Stimulated activated CD8-positive, alpha-beta memory T cell treated with anti-CD3 and anti-CD28 coated beads, Interleukin-7, amount 100 ng/mL, for 1 hour (primary cell): Measurements from ENCODE around the gene CFC1B.
"Not testable (repeated sequence)": the region's sequence is repeated elsewhere in the genome, so short reads cannot be mapped to it uniquely, and the experiment has no call there.

ENCODE experiments used
- DNase-seq, 2 donors: peaks; one replicate each; pipeline ENCODE4 v3.0.0-alpha.2; 2020; ENCODE audit warnings: low read depth in 2 of 2

The CFC1B gene

DNA sequence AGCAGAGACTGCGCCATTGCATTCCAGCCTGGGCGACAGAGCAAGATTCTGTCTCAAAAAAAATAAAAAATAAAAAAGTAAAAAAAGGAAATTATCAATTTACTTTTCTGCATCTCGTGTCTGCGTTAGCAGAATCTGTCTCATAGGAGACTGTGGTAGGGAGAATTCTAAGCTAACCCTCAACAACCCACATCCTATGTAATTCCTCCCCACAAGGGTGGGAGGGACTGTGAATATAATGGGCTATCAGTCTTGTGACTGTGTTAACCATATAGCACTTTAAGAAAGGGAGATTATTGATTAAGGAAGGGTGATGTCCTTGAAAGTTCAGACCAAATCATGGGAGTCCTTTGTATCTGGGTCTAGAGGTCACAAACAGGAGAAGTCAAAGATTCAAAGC, 45.1 kb downstream of the CFC1B start:
- not testable (repeated sequence) for DNase-seq

DNA sequence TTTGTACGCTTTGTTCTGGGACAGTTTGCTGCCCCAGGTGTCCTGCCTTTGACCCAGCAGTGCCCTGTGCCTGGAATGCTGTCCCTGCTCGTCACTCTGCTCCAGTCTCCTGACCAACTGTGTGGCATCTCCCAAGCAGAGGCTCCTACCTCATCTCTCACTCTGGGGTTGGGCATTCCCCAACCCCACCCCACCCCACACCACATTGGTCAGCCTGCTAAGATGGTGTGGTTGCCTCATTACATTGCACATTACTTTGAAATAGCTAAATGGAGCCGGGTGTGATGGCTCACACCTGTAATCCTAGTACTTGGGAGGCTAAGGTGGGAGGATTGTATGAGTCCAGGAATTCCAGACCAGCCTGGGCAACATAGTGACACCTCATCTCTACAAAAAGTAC, 50.9 kb downstream of the CFC1B start:
- DNase-seq, result not testable (repeated sequence)

DNA sequence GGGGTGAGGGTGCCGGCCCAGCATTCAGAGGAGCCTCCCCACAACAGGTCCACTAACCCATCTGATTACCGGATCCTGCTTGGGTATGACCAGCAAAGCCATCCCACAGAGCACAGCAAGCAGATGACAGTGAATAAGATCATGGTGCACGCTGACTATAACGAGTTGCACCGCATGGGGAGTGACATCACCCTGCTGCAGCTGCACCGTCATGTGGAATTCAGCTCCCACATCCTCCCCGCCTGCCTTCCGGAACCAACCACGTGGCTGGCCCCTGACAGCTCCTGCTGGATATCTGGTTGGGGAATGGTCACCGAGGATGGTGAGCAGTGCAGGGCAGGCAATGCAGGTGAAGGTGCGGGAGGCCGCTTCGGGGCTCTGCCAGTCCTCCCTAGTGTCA, 53.2 kb downstream of the CFC1B start:
- not testable (repeated sequence) for DNase-seq

DNA sequence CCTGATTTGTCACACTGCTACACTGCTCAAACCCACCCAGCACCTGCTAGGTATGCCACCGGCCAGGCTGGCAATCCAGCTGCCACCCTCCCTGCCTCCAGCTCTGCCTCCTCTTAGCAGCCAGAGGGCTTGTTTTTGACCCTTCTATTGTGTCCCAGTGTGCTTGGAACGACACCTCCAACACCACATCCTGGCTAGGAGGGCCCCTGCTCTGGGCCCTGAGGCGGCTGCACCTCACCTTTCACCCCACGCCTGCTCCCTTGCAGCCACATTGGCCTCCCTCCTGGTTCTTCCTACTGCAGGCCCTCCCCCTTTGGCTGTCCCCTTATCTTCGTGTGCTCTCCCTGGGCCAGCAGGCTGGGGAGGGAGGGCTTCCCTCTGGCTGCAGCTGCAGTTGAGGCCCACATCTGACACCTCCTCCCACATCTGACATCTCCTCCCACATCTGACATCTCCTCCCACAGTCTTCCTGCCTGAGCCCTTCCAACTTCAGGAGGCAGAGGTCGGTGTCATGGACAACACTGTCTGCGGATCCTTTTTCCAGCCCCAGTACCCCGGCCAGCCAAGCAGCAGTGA, 55.3 kb downstream of the CFC1B start:
- DNase-seq, result not testable (repeated sequence)

DNA sequence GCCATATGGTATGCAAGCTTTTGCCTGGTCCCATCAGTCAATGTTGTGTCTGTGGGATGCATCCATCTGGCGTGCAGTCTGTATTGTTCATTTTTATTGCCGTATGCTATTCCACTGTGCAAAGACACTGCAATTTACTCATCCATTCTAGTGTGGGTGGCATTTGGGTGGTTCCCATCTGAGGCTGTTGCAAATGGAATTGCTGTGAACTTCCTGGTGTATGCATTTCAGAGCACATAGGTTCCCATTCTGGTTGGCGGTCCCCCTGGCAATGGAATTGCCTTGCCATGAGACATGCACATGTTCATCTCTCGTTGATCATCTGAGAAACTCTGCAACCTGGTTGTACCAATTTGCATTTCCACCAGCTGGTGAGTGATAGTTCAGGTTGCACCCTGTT, 56.5 kb downstream of the CFC1B start:
- DNase-seq, result not testable (repeated sequence)
